DND-41 (cell line): ENCODE measurements around the gene FBXO28.

Source experiments
- ATAC-seq: fragments of 200-7000 bp; cut with Tn5 transposase; 3 replicates; pipeline ENCODE4 v1.9.1; 2021; ENCODE audit warnings: low read depth; ENCODE audit not compliant: insufficient read depth
- DNase-seq: peaks from one replicate; pipeline ENCODE4 v3.0.0-alpha.2; 2020
- H2AFZ ChIP-seq: 2 replicates; pipeline ENCODE4 v1.6.0; 2012; ENCODE audit warnings: low read depth, low read length
- H3K27ac ChIP-seq: 2 replicates; pipeline ENCODE4 v1.5.1; 2012; ENCODE audit warnings: low read length, inconsistent platforms
- H3K27me3 ChIP-seq: fragments of 200-600 bp; sonication (generic); 2 replicates; pipeline ENCODE4 v1.6.0; 2012; ENCODE audit warnings: low read length, mild to moderate bottlenecking, inconsistent platforms; ENCODE audit not compliant: insufficient read depth, poor library complexity
- H3K36me3 ChIP-seq: 2 replicates; pipeline ENCODE4 v1.5.1; 2012; ENCODE audit warnings: low read length, inconsistent platforms; ENCODE audit not compliant: insufficient read depth
- H3K4me1 ChIP-seq: 2 replicates; pipeline ENCODE4 v1.5.1; 2012; ENCODE audit warnings: mild to moderate bottlenecking, low read length; ENCODE audit not compliant: insufficient read depth
- H3K4me2 ChIP-seq: 2 replicates; pipeline ENCODE4 v1.6.0; 2012; ENCODE audit warnings: mild to moderate bottlenecking, moderate library complexity, low read length, inconsistent platforms; ENCODE audit not compliant: insufficient read depth
- H3K4me3 ChIP-seq, 2 experiments: fragments of 200-600 bp in 1 of 2; shearing (Covaris generic) in 1 of 2; 2 replicates each; pipeline ENCODE4 v1.5.1; 2012 to 2016; ENCODE audit warnings: inconsistent platforms in 2 of 2, low read length in 2 of 2, mild to moderate bottlenecking in 2 of 2, low read depth in 1 of 2, moderate library complexity in 1 of 2
- H3K79me2 ChIP-seq: 2 replicates; pipeline ENCODE4 v1.6.0; 2012; ENCODE audit warnings: low read length, inconsistent platforms; ENCODE audit not compliant: insufficient read depth
- H3K9ac ChIP-seq: 2 replicates; pipeline ENCODE4 v1.6.0; 2012; ENCODE audit warnings: low read depth, mild to moderate bottlenecking, inconsistent platforms, low read length, moderate library complexity
- H3K9me3 ChIP-seq: 2 replicates; pipeline ENCODE4 v1.5.1; 2012; ENCODE audit warnings: low read length, moderate library complexity, mild to moderate bottlenecking, inconsistent platforms; ENCODE audit not compliant: insufficient read depth, severe bottlenecking
- H4K20me1 ChIP-seq: 2 replicates; pipeline ENCODE4 v1.6.0; 2012; ENCODE audit warnings: low read length; ENCODE audit not compliant: insufficient read depth
- CTCF ChIP-seq: IDR thresholded peaks from 2 replicates; pipeline ENCODE4 v1.5.1; 2012; ENCODE audit warnings: borderline replicate concordance, low read length, moderate library complexity, mild to moderate bottlenecking; ENCODE audit not compliant: poor library complexity, severe bottlenecking; ENCODE audit errors: extremely low read depth
- EZH2 ChIP-seq: IDR thresholded peaks from 3 replicates; pipeline ENCODE4 v1.6.1; 2012; ENCODE audit warnings: borderline replicate concordance, low read depth, mild to moderate bottlenecking, moderate library complexity, low read length, inconsistent platforms; ENCODE audit not compliant: severe bottlenecking

FBXO28 gene

DNA sequence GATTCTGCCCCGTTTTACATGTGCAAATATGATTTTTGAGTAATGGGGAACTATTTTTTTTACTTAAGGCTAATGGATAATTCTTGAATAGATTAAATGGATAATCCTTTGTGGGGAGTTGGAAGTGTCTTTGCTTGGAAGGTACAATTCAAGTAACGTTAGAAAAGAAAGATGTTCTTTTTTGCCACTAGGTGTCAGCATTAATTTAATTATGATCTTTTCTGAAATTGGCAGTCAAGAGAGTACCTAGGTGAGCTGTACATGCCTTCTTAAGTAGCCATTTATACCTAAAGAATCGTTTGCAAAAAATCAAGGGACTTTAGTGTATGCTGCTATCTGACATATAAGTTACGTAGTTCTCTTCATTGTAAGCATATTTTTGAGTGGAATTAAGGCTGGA, 2.2 kb downstream of the FBXO28 start:
- peaks cover 20% of the 10 kb centered on the region for H3K36me3 ChIP-seq
- H3K4me1 ChIP-seq: peaks cover 32% of the 10 kb centered on the region
- no peaks in the 10 kb centered on the region for H3K9me3 ChIP-seq
- peaks cover 16% of the 10 kb centered on the region; the same call in 1 of the 2 replicates for H4K20me1 ChIP-seq
- peak overlapping the region; percentile 94 for H3K4me2 ChIP-seq
- TF ChIP-seq EZH2: no peak
- TF ChIP-seq CTCF: peak; percentile 74
- ATAC-seq: peak; percentile 55
- peak overlapping the region in 1 of 2 experiments; percentile 14; a peak in 2 of 4 replicates for H3K4me3 ChIP-seq
- DNase-seq: no peak
- H3K79me2 ChIP-seq: peaks cover 77% of the 10 kb centered on the region
- no peaks in the 10 kb centered on the region for H3K27me3 ChIP-seq
- H3K27ac ChIP-seq: no peak overlapping the region
- H3K9ac ChIP-seq: no peak overlapping the region
- H2AFZ ChIP-seq: no peak overlapping the region

- DNase-seq: no peak
- no peak overlapping the region for H2AFZ ChIP-seq
- ATAC-seq: no peak
- H3K4me3 ChIP-seq: no peak overlapping the region
- H4K20me1 ChIP-seq: peaks cover 19% of the 10 kb centered on the region; the same call in 1 of the 2 replicates
- H3K9me3 ChIP-seq: no peaks in the 10 kb centered on the region
- H3K79me2 ChIP-seq: peaks cover 99% of the 10 kb centered on the region
- H3K4me2 ChIP-seq: no peak overlapping the region
- H3K27me3 ChIP-seq: no peaks in the 10 kb centered on the region
- peaks cover 25% of the 10 kb centered on the region for H3K36me3 ChIP-seq
- no peak overlapping the region for H3K9ac ChIP-seq
- H3K27ac ChIP-seq: no peak overlapping the region
- TF ChIP-seq CTCF (no peak), EZH2 (no peak)
- peaks cover 25% of the 10 kb centered on the region for H3K4me1 ChIP-seq
Observed at GRCh38 chr1:224118688-224119087, 4.8 kb downstream of the FBXO28 start.

DNA sequence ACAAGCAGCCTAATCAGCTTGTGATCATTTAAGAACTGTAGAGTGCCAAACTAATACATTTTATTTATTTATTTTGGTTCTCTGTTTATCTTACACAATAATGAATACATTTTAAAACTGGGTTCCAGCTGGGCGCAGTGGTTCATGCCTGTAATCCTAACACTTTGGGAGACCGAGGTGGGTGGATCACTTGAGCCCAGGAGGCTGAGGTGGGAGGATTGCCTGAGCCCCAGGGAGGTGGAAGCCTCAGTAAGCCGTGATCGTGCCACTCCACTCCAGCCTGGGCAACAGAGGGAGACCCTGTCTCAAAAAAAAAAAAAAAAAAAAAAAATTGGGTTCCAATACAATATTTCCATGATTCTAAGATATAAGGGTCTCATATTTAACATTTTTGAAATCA, 9.2 kb downstream of the FBXO28 start:
- no peak for TF ChIP-seq EZH2
- no peak for TF ChIP-seq CTCF
- H3K27me3 ChIP-seq: no peaks in the 10 kb centered on the region
- peaks cover 16% of the 10 kb centered on the region; the same call in 1 of the 2 replicates for H4K20me1 ChIP-seq
- no peak overlapping the region for H3K4me3 ChIP-seq
- H2AFZ ChIP-seq: no peak overlapping the region
- H3K9me3 ChIP-seq: no peaks in the 10 kb centered on the region
- H3K36me3 ChIP-seq: peaks cover 25% of the 10 kb centered on the region; the same call in 1 of the 2 replicates
- H3K27ac ChIP-seq: no peak overlapping the region
- no peaks in the 10 kb centered on the region for H3K4me1 ChIP-seq
- no peak overlapping the region for H3K4me2 ChIP-seq
- H3K9ac ChIP-seq: no peak overlapping the region
- H3K79me2 ChIP-seq: peaks cover 97% of the 10 kb centered on the region
- no peak for DNase-seq
- no peak for ATAC-seq
